Activated T-cell treated with anti-CD3 and anti-CD28 coated beads, Interleukin-2, amount 50 U/mL, for 4 hours (primary cell): ENCODE data around the gene HLA-G. TPM values are rescaled to one million over a fixed set of nuclear protein-coding genes. Genes with fewer than 3 reads are reported as not detected.
A peak's percentile ranks its signal among the peaks of the same experiment; 100 is the strongest.

Experiments
- ATAC-seq, 2 donors: fragments of 200-7000 bp; cut with Tn5 transposase; one replicate each; pipeline ENCODE4 v1.10.0; 2021
- DNase-seq: peaks from one replicate; pipeline ENCODE4 v3.0.0-alpha.2; 2020
- H3K27me3 Mint-ChIP-seq: one replicate; pipeline ENCODE4 v1.8.0; 2021; ENCODE audit warnings: low read depth, mixed read lengths
- H3K36me3 Mint-ChIP-seq: one replicate; pipeline ENCODE4 v1.8.0; 2022; ENCODE audit warnings: mixed read lengths; ENCODE audit not compliant: insufficient read depth
- H3K4me1 Mint-ChIP-seq: one replicate; pipeline ENCODE4 v1.8.0; 2021; ENCODE audit warnings: low read depth, mixed read lengths
- H3K4me3 Mint-ChIP-seq: one replicate; pipeline ENCODE4 v1.8.0; 2021; ENCODE audit warnings: mild to moderate bottlenecking, moderate library complexity, mixed read lengths
- H3K9me3 Mint-ChIP-seq: one replicate; pipeline ENCODE4 v1.8.0; 2021; ENCODE audit warnings: mixed read lengths
- total RNA-seq, 3 donors: library from RNA; stranded (reverse); gene quantifications; one replicate each; pipeline ENCODE4 v1.2.1, GENCODE V29; 2021

Gene HLA-G
- total RNA-seq, 3 donors from 2014 or later = 1.1 TPM; not detected in 2

GRCh38 chr6:29831776-29832175 is 4.2 kb downstream of the HLA-G start:
- DNase-seq = no peak
- peaks cover 67% of the 10 kb centered on the region for H3K27me3 Mint-ChIP-seq
- peaks cover 11% of the 10 kb centered on the region for H3K4me1 Mint-ChIP-seq
- ATAC-seq = no peak
- H3K4me3 Mint-ChIP-seq = no peak overlapping the region
- no peaks in the 10 kb centered on the region for H3K36me3 Mint-ChIP-seq
- no peaks in the 10 kb centered on the region for H3K9me3 Mint-ChIP-seq

- Mint-ChIP-seq H3K9me3 (no peaks in the 10 kb centered on the region), H3K4me1 (peaks cover 2% of the 10 kb centered on the region), H3K27me3 (peaks cover 56% of the 10 kb centered on the region)
These were observed 7.2 kb downstream of the HLA-G start for GRCh38 chr6:29834564-29835436.

GRCh38 chr6:29839917-29840316 is 12.3 kb downstream of the HLA-G start:
- Mint-ChIP-seq H3K4me1 (peaks cover 6% of the 10 kb centered on the region), H3K4me3 (no peak overlapping the region), H3K36me3 (no peaks in the 10 kb centered on the region), H3K27me3 (peaks cover 36% of the 10 kb centered on the region), H3K9me3 (peaks cover 4% of the 10 kb centered on the region)
- ATAC-seq (no peak), DNase-seq (no peak)

More at GRCh38 chr6:29834564-29835436, 7.2 kb downstream of the HLA-G start:
- Mint-ChIP-seq H3K4me3 (no peak overlapping the region), H3K36me3 (no peaks in the 10 kb centered on the region)
- DNase-seq (peak; percentile 57), ATAC-seq (peak; percentile 37 to 63)

DNA sequence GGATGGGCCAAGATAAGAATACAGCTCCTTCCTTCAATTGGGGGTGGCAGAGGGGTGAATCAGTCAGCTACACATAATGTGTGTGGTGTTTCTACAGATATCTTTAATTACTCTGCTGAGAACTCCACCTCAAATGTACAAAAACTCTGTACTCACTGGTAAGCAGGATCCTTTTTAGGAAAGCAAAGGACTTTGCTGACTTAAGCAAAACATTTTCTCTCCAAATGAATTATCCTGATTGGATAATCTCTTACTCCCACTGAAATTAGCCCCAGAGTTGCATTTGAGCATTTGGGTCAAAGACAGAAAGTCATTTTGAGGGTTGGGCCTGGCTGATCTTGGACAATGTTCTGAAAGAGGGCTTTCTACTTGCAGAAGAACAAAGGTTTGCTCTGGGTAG is 13.4 kb downstream of the HLA-G start:
- ATAC-seq (no peak), DNase-seq (no peak)
- no peaks in the 10 kb centered on the region for H3K36me3 Mint-ChIP-seq
- peaks cover 4% of the 10 kb centered on the region for H3K9me3 Mint-ChIP-seq
- H3K4me3 Mint-ChIP-seq = no peak overlapping the region
- H3K27me3 Mint-ChIP-seq = peaks cover 27% of the 10 kb centered on the region
- H3K4me1 Mint-ChIP-seq = peaks cover 12% of the 10 kb centered on the region

GRCh38 chr6:29845405-29846006 is 17.9 kb downstream of the HLA-G start:
- H3K9me3 Mint-ChIP-seq = peaks cover 4% of the 10 kb centered on the region
- H3K4me3 Mint-ChIP-seq = no peak overlapping the region
- ATAC-seq (peak; percentile 89 to 90), DNase-seq (peak; percentile 44)
- peaks cover 33% of the 10 kb centered on the region for H3K27me3 Mint-ChIP-seq
- peaks cover 26% of the 10 kb centered on the region for H3K4me1 Mint-ChIP-seq
- H3K36me3 Mint-ChIP-seq = no peaks in the 10 kb centered on the region

DNA sequence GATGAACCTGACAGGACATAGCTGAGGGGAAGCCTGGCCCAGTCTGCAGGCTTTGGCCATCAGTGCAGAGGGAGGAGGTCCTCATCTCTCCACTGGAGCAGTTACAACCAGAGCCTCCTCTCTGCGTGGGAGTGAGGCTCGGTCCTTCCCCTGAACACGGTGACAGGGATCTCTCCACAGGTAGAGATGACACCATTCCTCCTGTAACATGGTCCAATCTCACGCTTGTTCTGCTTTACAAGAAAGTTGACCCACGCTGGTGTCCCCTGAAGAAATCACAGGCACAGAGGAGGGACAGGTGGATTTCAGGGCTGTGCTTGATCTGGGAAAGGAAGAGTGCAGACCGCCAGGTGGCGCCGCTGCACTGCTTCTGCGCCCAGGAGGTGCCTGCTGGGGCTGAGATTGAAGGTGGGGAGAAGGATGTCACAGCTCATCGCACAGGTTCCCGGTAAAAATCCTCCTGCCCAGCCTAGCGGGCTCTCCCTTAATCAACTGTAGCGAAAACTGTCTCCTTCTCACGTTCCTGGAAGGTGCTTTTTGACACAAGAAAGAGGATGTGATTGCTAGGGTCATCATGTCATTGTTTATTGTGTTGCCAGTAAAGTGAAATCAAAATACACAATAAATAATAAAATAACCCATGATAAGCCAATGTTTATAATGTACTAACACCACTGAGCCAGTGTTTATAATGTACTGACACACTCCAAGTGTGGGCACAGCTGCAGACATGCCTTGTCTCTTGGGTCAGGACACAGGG is 20.4 kb downstream of the HLA-G start:
- Mint-ChIP-seq H3K4me1 (peaks cover 26% of the 10 kb centered on the region), H3K9me3 (no peaks in the 10 kb centered on the region), H3K4me3 (no peak overlapping the region), H3K27me3 (peaks cover 41% of the 10 kb centered on the region), H3K36me3 (no peaks in the 10 kb centered on the region)
- DNase-seq = peak; percentile 88
- ATAC-seq = peak; percentile 59 to 74

- Mint-ChIP-seq H3K36me3 (no peaks in the 10 kb centered on the region), H3K4me3 (peak overlapping the region; percentile 70), H3K4me1 (peaks cover 19% of the 10 kb centered on the region), H3K9me3 (no peaks in the 10 kb centered on the region), H3K27me3 (peaks cover 45% of the 10 kb centered on the region)
- no peak for ATAC-seq
- DNase-seq = peak; percentile 40
These were observed 22.5 kb downstream of the HLA-G start for GRCh38 chr6:29850011-29850553.

DNA sequence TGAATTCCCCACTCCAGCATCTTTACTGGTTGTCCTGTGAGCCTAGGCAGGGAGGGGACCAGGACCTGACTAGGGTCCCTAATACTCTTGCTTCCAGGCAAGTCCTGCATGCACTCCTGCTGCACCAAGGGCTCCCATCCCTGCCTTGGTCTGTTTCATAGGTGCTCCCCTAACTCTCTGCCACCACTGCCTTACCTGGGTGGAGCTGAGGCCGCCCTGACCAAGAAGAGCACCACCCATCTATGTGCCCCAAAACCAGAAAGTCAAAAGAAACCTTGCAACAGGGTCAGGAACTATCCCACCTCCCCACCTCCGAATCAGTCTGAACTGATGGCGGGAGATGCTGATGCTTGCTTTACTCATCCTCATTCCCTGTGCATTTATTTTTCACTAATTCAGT is 23.6 kb downstream of the HLA-G start:
- H3K4me3 Mint-ChIP-seq = no peak overlapping the region
- peaks cover 49% of the 10 kb centered on the region for H3K27me3 Mint-ChIP-seq
- no peak for ATAC-seq

GRCh38 chr6:29853245-29853644 is 25.6 kb downstream of the HLA-G start:
- H3K9me3 Mint-ChIP-seq = no peaks in the 10 kb centered on the region
- H3K4me1 Mint-ChIP-seq = peaks cover 10% of the 10 kb centered on the region
- H3K36me3 Mint-ChIP-seq = no peaks in the 10 kb centered on the region
- H3K4me3 Mint-ChIP-seq = no peak overlapping the region
- peaks cover 45% of the 10 kb centered on the region for H3K27me3 Mint-ChIP-seq
- no peak for DNase-seq
- no peak for ATAC-seq

More for the DNA sequence above, 23.6 kb downstream of the HLA-G start:
- Mint-ChIP-seq H3K4me1 (peaks cover 13% of the 10 kb centered on the region), H3K36me3 (no peaks in the 10 kb centered on the region), H3K9me3 (no peaks in the 10 kb centered on the region)
- DNase-seq = no peak

GRCh38 chr6:29858006-29858405 is 30.4 kb downstream of the HLA-G start:
- no peak overlapping the region for H3K4me3 Mint-ChIP-seq
- no peak for DNase-seq
- H3K4me1 Mint-ChIP-seq = no peaks in the 10 kb centered on the region
- no peaks in the 10 kb centered on the region for H3K9me3 Mint-ChIP-seq
- no peak for ATAC-seq
- H3K27me3 Mint-ChIP-seq = peaks cover 25% of the 10 kb centered on the region
- H3K36me3 Mint-ChIP-seq = no peaks in the 10 kb centered on the region

DNA sequence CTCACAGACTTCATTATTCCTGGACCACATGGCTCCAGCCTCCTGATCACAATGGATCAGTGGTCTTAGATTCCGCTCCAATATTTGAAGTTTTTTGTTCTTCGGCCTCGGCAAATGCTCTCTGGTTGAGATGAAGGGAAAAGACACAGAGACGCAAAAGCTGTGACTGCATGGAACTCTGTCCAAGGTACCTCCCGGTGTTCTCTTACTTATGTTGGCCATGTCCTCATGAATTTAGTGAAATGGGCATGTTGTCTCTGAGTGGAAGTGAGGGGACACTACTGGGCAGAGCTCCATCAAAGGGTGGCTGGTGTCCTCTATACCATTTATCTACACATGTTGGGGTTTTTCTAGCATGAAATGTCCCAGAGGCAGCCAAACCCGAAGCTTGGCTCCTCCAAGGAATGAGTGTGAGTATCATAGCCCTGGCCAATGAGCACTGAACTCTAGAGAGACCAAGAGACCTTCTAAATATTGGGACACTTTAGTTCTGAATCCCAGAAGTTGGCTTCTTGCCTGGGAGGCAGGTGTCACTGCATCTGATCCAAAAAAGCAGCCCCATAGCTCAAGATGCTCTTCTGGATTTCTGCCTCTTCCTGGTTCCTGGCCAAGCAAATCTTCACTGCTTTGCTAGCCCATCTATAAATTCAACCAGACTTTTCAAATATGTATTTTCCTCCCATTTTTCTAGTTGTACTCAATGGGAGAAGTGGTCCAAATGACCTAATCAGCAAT is 34.1 kb downstream of the HLA-G start:
- no peaks in the 10 kb centered on the region for H3K4me1 Mint-ChIP-seq
- H3K4me3 Mint-ChIP-seq = no peak overlapping the region
- ATAC-seq = no peak
- H3K27me3 Mint-ChIP-seq = peaks cover 35% of the 10 kb centered on the region
- H3K9me3 Mint-ChIP-seq = no peaks in the 10 kb centered on the region
- H3K36me3 Mint-ChIP-seq = peaks cover 2% of the 10 kb centered on the region
- no peak for DNase-seq

GRCh38 chr6:29864037-29864810 is 36.6 kb downstream of the HLA-G start:
- peaks cover 45% of the 10 kb centered on the region for H3K27me3 Mint-ChIP-seq
- ATAC-seq = no peak
- H3K4me3 Mint-ChIP-seq = no peak overlapping the region
- no peak for DNase-seq
- H3K9me3 Mint-ChIP-seq = no peaks in the 10 kb centered on the region
- H3K4me1 Mint-ChIP-seq = no peaks in the 10 kb centered on the region
- peaks cover 2% of the 10 kb centered on the region for H3K36me3 Mint-ChIP-seq

- H3K9me3 Mint-ChIP-seq = no peaks in the 10 kb centered on the region
- DNase-seq (no peak), ATAC-seq (no peak)
- H3K4me1 Mint-ChIP-seq = no peaks in the 10 kb centered on the region
- peaks cover 45% of the 10 kb centered on the region for H3K27me3 Mint-ChIP-seq
- H3K36me3 Mint-ChIP-seq = peaks cover 2% of the 10 kb centered on the region
- no peak overlapping the region for H3K4me3 Mint-ChIP-seq
These were observed 38.0 kb downstream of the HLA-G start for GRCh38 chr6:29865631-29866030.
